B cell (primary cell): ENCODE results near the gene MICAL3. TPM values are rescaled to one million over a fixed set of nuclear protein-coding genes. Genes with fewer than 3 reads are reported as not detected.

Experiments
- ATAC-seq: fragments of 200-7000 bp; cut with Tn5 transposase; one replicate; pipeline ENCODE4 v1.10.0; 2021; ENCODE audit warnings: low read depth, mild to moderate bottlenecking, moderate number of reproducible peaks, moderate library complexity
- CTCF ChIA-PET: fragments of 350-600 bp; sonication (Branson Sonifier 250); formaldehyde crosslinking; loops from one replicate; lab custom pipeline; 2021; ENCODE audit warnings: antibody characterized with exemption, inconsistent platforms; lab: Charles Lee
- POLR2A ChIA-PET: fragments of 350-600 bp; sonication (Branson Sonifier 250); formaldehyde crosslinking; loops from one replicate; lab custom pipeline; 2021; ENCODE audit warnings: antibody characterized with exemption; lab: Charles Lee
- DNase-seq: peaks from one replicate; pipeline ENCODE4 v3.0.0; 2013
- H2AFZ ChIP-seq: 2 replicates; pipeline ENCODE4 v1.6.1; 2012; ENCODE audit warnings: mild to moderate bottlenecking, low read depth, low read length; ENCODE audit not compliant: insufficient read depth, poor library complexity, severe bottlenecking
- H3K27ac ChIP-seq, 2 donors: 1 replicate in 1 of 2; 2 replicates in 1 of 2; pipeline ENCODE4 v1.5.1; 2012 to 2013; ENCODE audit warnings: low read length in 2 of 2, mild to moderate bottlenecking in 2 of 2, moderate library complexity in 1 of 2
- H3K27me3 ChIP-seq, 4 experiments: fragments of 200-600 bp in 1 of 4; sonication (generic) in 1 of 4; replicated peaks in 1 of 4; 1 replicate in 2 of 4; 2 replicates in 2 of 4; pipeline versions ENCODE4 v1.6.1 to v1.7.0; 2013 to 2016; ENCODE audit warnings: low read length in 3 of 4, mild to moderate bottlenecking in 2 of 4, mixed read lengths in 1 of 4, moderate library complexity in 1 of 4; ENCODE audit not compliant: insufficient read depth in 4 of 4, control insufficient read depth in 3 of 4; ENCODE audit errors: control extremely low read depth in 1 of 4
- H3K36me3 ChIP-seq, 2 experiments: replicated peaks in 1 of 2; 1 replicate in 1 of 2; 2 replicates in 1 of 2; pipeline versions ENCODE4 v1.6.1 to v1.7.1; 2013; ENCODE audit warnings: low read length in 1 of 2; ENCODE audit not compliant: insufficient read depth in 2 of 2, control insufficient read depth in 1 of 2; ENCODE audit errors: control extremely low read depth in 1 of 2, extremely low read depth in 1 of 2
- H3K4me1 ChIP-seq, 2 donors: fragments of 200-600 bp in 1 of 2; sonication (generic) in 1 of 2; 1 replicate in 1 of 2; 2 replicates in 1 of 2; pipeline versions ENCODE4 v1.5.1 to v1.6.1; 2013 to 2017; ENCODE audit warnings: low read length in 2 of 2; ENCODE audit not compliant: control insufficient read depth in 2 of 2, insufficient read depth in 2 of 2
- H3K4me2 ChIP-seq: replicated peaks from 2 replicates; pipeline ENCODE3; 2012; ENCODE audit warnings: mild to moderate bottlenecking, low read depth, low read length; ENCODE audit not compliant: poor library complexity, severe bottlenecking
- H3K4me3 ChIP-seq, 5 experiments: fragments of 200-600 bp in 1 of 5; sonication (generic) in 1 of 5; 1 replicate in 3 of 5; 2 replicates in 2 of 5; pipeline versions ENCODE4 v1.5.1 to v1.7.0; 2011 to 2016; ENCODE audit warnings: low read length in 4 of 5, mild to moderate bottlenecking in 4 of 5, low read depth in 2 of 5, control low read depth in 1 of 5, moderate library complexity in 1 of 5; ENCODE audit not compliant: insufficient read depth in 1 of 5; ENCODE audit errors: control extremely low read depth in 1 of 5, extremely low read depth in 1 of 5
- H3K79me2 ChIP-seq: fragments of 200-600 bp; sonication (generic); one replicate; pipeline ENCODE4 v1.6.0; 2016; ENCODE audit warnings: low read length; ENCODE audit not compliant: control insufficient read depth, insufficient read depth
- H3K9ac ChIP-seq: fragments of 200-600 bp; sonication (generic); 2 replicates; pipeline ENCODE4 v1.6.1; 2017; ENCODE audit warnings: mild to moderate bottlenecking, low read length, moderate library complexity
- H3K9me3 ChIP-seq, 3 donors: one replicate each; pipeline versions ENCODE4 v1.6.1 to v1.7.1; 2013; ENCODE audit warnings: low read length in 2 of 3; ENCODE audit not compliant: control insufficient read depth in 2 of 3, insufficient read depth in 1 of 3; ENCODE audit errors: control extremely low read depth in 1 of 3
- H4K20me1 ChIP-seq: 2 replicates; pipeline ENCODE4 v1.6.0; 2012; ENCODE audit warnings: mild to moderate bottlenecking, low read length; ENCODE audit not compliant: insufficient read depth, control insufficient read depth, poor library complexity, severe bottlenecking
- H3K27ac Mint-ChIP-seq: one replicate; pipeline ENCODE4 v1.8.0; 2021; ENCODE audit warnings: mixed read lengths
- H3K27me3 Mint-ChIP-seq: one replicate; pipeline ENCODE4 v1.8.0; 2021; ENCODE audit warnings: mixed read lengths
- H3K4me1 Mint-ChIP-seq: one replicate; pipeline ENCODE4 v1.8.0; 2021; ENCODE audit warnings: mixed read lengths
- H3K4me3 Mint-ChIP-seq: one replicate; pipeline ENCODE4 v1.8.0; 2021; ENCODE audit warnings: mixed read lengths
- H3K9me3 Mint-ChIP-seq: one replicate; pipeline ENCODE4 v1.8.0; 2022; ENCODE audit warnings: mixed read lengths; ENCODE audit not compliant: insufficient read depth
- CTCF ChIP-seq: fragments of 200-600 bp; IDR thresholded peaks from one replicate; pipeline ENCODE4 v1.8.0; 2022; ENCODE audit warnings: antibody characterized with exemption, mild to moderate bottlenecking
- EZH2 ChIP-seq: IDR thresholded peaks from 2 replicates; pipeline ENCODE4 v1.6.1; 2012; ENCODE audit warnings: borderline replicate concordance, low read depth, mild to moderate bottlenecking, moderate library complexity, low read length; ENCODE audit not compliant: insufficient read depth, poor library complexity, severe bottlenecking
- WGBS: methylation state at CpG from one replicate; pipeline ENCODE4 v1.1.5; 2013; ENCODE audit warnings: missing lambda C conversion rate; ENCODE audit not compliant: insufficient coverage; 5-methylcytosine and 5-hydroxymethylcytosine counted together
- intact Hi-C: fragments of 100-400 bp; cut with micrococcal nuclease; formaldehyde crosslinking; loops from one replicate; pipeline ENCODE4 v1.10.0; 2022
- polyA plus RNA-seq: library from polyadenylated mRNA; depleted of rRNA; stranded (reverse); fragments of >200 nt; gene quantifications from 2 replicates; pipeline ENCODE4 v1.2.3, GENCODE V29; 2012
- total RNA-seq, 2 donors: library from RNA; stranded (reverse); fragments of 120-200 nt in 1 of 2; gene quantifications; 1 replicate in 1 of 2; 2 replicates in 1 of 2; pipeline versions ENCODE4 v1.2.3 to v1.2.4, GENCODE V29; 2013 to 2022

MICAL3 gene
- total and polyA plus RNA-seq, 2 donors (not counting 1 experiment from before 2014, with no cell fraction given), result 50.5 to 253 TPM

GRCh38 chr22:17772249-17772957 lies 252.0 kb downstream of the MICAL3 start:
- Histone ChIP-seq H3K4me2 (peak overlapping the region; percentile 99), H3K79me2 (peaks cover 48% of the 10 kb centered on the region), H3K9ac (peak overlapping the region; percentile 74), H3K27ac (peak overlapping the region; percentile 64 to 67), H3K27me3 (no peaks in the 10 kb centered on the region), H4K20me1 (peaks cover 19% of the 10 kb centered on the region), H2AFZ (peak overlapping the region; percentile 73), H3K9me3 (no peaks in the 10 kb centered on the region), H3K4me1 (peaks cover 55 to 84% of the 10 kb centered on the region in 2 donors), H3K36me3 (peaks cover 0 to 3% of the 10 kb centered on the region in 2 experiments), H3K4me3 (peak overlapping the region in 4 of 5 experiments; percentile 19 to 78 (median 62))
- Mint-ChIP-seq H3K4me3 (peak overlapping the region; percentile 87), H3K27me3 (no peaks in the 10 kb centered on the region), H3K9me3 (no peaks in the 10 kb centered on the region), H3K27ac (peak overlapping the region; percentile 93), H3K4me1 (peaks cover 68% of the 10 kb centered on the region)
- ChIA-PET POLR2A (interaction anchor here (0.6 to 3.9 kb wide), 4 partner anchors 9 to 296 kb away, joined by 3 to 14 read pairs (median 8); no protein-coding TSS in a partner anchor), CTCF (interaction anchor here (0.9 to 6.6 kb wide), 8 partner anchors 13 to 307 kb away, joined by 3 to 73 read pairs (median 5); no protein-coding TSS in a partner anchor)
- ATAC-seq (no peak), DNase-seq (peak; percentile 42)
- intact Hi-C loops, result loop anchor here (2.0 to 5.0 kb wide), 2 partner anchors 134 to 230 kb away; partner anchors contain the start of gene BCL2L13
- TF ChIP-seq CTCF, result no peak
- no peak for TF ChIP-seq EZH2
- 78% methylated on average over 21 of the region's 21 CpGs for WGBS
